Measurements from ENCODE around the gene PPP2R5A. TPM values are rescaled to one million over a fixed set of nuclear protein-coding genes. Genes with fewer than 3 reads are reported as not detected.

The PPP2R5A gene
- total and polyA plus RNA-seq, 2 of the 13 experiments (the other 11 are each of a cell fraction or from before 2014, with no cell fraction given): 22.0 to 31.4 TPM

GRCh38 chr1:212242288-212242984 lies 42.8 kb upstream of the PPP2R5A start (continued):
- peak; percentile 74; the same call in 1 of the 2 replicates for TF ChIP-seq ZNF710 (CRISPR knock-in tag; IDR thresholded peaks at IDR 0.05; ENCODE audit: borderline replicate concordance)
- TF ChIP-seq HCFC1 (IDR thresholded peaks at IDR 0.05; ENCODE audit: low read depth, low read length): no peak
- TF ChIP-seq PAWR (CRISPR knock-in tag; IDR thresholded peaks at IDR 0.05; ENCODE audit: borderline replicate concordance): no peak
- peak; percentile 82 for TF ChIP-seq NCOA2 (CRISPR knock-in tag; IDR thresholded peaks at IDR 0.05)
- no peak; the same call in 1 of the 2 replicates for TF ChIP-seq ELF4 (CRISPR knock-in tag; IDR thresholded peaks at IDR 0.05; ENCODE audit: borderline replicate concordance)
- TF ChIP-seq ZNF660 (CRISPR knock-in tag; IDR thresholded peaks at IDR 0.05; ENCODE audit: borderline replicate concordance, low read depth): no peak
- TF ChIP-seq HOMEZ (CRISPR knock-in tag; IDR thresholded peaks at IDR 0.05; ENCODE audit: low read depth): no peak
- no peak for TF ChIP-seq ZNF446 (CRISPR knock-in tag; IDR thresholded peaks at IDR 0.05)
- no peak for TF ChIP-seq PAF1 (CRISPR knock-in tag; IDR thresholded peaks at IDR 0.05)
- TF ChIP-seq DRAP1 (CRISPR knock-in tag; IDR thresholded peaks at IDR 0.05): peak; percentile 45; the same call in 1 of the 2 replicates
- no peak for TF ChIP-seq ZNF382 (CRISPR knock-in tag; IDR thresholded peaks at IDR 0.05; ENCODE audit: borderline replicate concordance)
- TF ChIP-seq ATF4 (CRISPR knock-in tag; IDR thresholded peaks at IDR 0.05): peak in 1 of 2 experiments; percentile 43; a peak in 1 of 4 replicates
- TF ChIP-seq RAD51 (IDR thresholded peaks at IDR 0.05; ENCODE audit: borderline replicate concordance): no peak
- no peak for TF ChIP-seq RBAK (CRISPR knock-in tag; IDR thresholded peaks at IDR 0.05)
- 0 out of 2 replicates have a peak, but pooled peaks have one; percentile 41 for TF ChIP-seq ARNTL (CRISPR knock-in tag; IDR thresholded peaks at IDR 0.05)
- no peak for TF ChIP-seq ZNF772 (CRISPR knock-in tag; IDR thresholded peaks at IDR 0.05)
- TF ChIP-seq GRHL1 (CRISPR knock-in tag; conservative IDR thresholded peaks at IDR 0.05): no peak
- no peak for TF ChIP-seq ZNF83 (CRISPR knock-in tag; IDR thresholded peaks at IDR 0.05; ENCODE audit: borderline replicate concordance)
- no peak for TF ChIP-seq BCL3 (CRISPR knock-in tag; IDR thresholded peaks at IDR 0.05)
- TF ChIP-seq GZF1 (CRISPR knock-in tag; IDR thresholded peaks at IDR 0.05): no peak
- TF ChIP-seq ZBTB3 (CRISPR knock-in tag; IDR thresholded peaks at IDR 0.05; ENCODE audit: borderline replicate concordance, low read depth): no peak
- no peak for TF ChIP-seq NR1H2 (CRISPR knock-in tag; IDR thresholded peaks at IDR 0.05; ENCODE audit: borderline replicate concordance, low read depth)

All from HepG2 (cell line).